ENCODE measurements around the gene DNMT1. TPM values are rescaled to one million over a fixed set of nuclear protein-coding genes. Genes with fewer than 3 reads are reported as not detected.
"Not testable (repeated sequence)": the region's sequence is repeated elsewhere in the genome, so short reads cannot be mapped to it uniquely, and the experiment has no call there.

The DNMT1 gene
- 150 TPM in 2 replicates for total RNA-seq
- long read RNA-seq, partial matches to known transcripts = 36 of 50 reads
- long read RNA-seq, other reads (novel, unspliced or antisense) = 13 of 50 reads

DNA sequence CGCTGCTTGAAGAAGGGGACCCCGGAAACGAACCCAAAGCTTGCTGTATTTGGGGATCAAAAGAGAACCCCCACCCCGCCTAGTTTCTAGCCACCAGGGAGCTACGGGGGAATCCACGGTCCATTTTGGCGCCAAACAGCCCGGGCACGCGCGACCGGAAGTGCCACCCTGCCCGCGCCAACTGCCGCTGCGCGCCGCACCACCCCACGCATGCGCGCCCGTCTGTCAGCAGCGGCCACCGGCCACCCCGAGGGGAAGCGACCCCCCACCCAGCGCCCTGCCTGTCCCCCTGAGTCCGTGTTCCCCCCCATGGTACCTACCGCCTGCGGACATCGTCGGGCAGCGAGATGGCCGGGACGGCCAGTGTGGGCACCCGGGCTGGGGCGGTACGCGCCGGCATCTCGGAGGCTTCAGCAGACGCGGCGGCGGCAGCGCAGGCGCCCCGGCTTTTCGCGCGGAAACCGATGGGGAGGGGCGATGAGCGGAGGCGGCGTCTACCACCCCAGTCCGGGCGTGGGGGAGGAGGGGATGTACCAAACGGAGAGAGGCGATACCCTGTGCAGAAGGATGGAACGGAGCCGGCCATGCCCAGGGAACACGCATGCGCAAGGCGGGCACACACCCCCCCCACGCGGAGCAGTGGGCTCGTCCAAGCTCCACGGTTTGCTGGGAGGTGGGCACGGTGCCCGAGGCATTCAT, at the start of gene DNMT1:
Gene DNMT1 (minus strand): TSS at position 454 of the 699 bp plus-strand sequence. CDS start 54 bp downstream, at position 400.
- H3K27ac Mint-ChIP-seq = peak within 1 kb of the TSS; percentile 93
- peaks cover 7% of the 10 kb centered on the region for H3K4me1 Mint-ChIP-seq (ENCODE audit: low read depth)
- H3K4me3 Mint-ChIP-seq (ENCODE audit: low read depth) = peak within 1 kb of the TSS; percentile 93
- TF ChIP-seq, protein P1, sequence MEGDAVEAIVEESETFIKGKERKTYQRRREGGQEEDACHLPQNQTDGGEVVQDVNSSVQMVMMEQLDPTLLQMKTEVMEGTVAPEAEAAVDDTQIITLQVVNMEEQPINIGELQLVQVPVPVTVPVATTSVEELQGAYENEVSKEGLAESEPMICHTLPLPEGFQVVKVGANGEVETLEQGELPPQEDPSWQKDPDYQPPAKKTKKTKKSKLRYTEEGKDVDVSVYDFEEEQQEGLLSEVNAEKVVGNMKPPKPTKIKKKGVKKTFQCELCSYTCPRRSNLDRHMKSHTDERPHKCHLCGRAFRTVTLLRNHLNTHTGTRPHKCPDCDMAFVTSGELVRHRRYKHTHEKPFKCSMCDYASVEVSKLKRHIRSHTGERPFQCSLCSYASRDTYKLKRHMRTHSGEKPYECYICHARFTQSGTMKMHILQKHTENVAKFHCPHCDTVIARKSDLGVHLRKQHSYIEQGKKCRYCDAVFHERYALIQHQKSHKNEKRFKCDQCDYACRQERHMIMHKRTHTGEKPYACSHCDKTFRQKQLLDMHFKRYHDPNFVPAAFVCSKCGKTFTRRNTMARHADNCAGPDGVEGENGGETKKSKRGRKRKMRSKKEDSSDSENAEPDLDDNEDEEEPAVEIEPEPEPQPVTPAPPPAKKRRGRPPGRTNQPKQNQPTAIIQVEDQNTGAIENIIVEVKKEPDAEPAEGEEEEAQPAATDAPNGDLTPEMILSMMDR (IDR thresholded peaks at IDR 0.05; ENCODE audit: unreplicated experiment) = no peak
- no peaks in the 10 kb centered on the region for H3K36me3 Mint-ChIP-seq (ENCODE audit: insufficient read depth)
- DNase-seq (ENCODE audit: low spot score, unreplicated experiment) = peak; percentile 96
- H3K27me3 Mint-ChIP-seq = no peaks in the 10 kb centered on the region
- H3K9me3 Mint-ChIP-seq (ENCODE audit: low read depth) = no peaks in the 10 kb centered on the region

DNA sequence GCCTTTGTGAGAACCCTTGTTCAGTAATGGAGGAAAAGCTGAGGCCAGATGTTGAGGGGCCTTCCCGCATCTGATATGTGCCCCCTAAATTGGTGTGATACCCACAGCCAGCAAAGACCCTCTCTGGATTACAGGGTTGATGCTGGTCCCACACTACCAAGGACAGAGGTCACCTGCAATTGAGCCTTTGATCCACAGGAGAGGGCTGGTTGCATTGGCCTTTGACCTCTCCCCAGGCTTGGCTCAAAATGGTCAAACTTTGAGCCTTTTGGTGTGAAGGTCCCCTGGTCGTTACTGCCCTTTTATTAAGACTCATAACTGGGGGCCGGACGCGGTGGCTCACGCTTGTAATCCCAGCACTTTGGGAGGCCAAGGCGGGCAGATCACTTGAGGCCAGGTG, 48.9 kb upstream of the DNMT1 start:
- DNase-seq (ENCODE audit: low spot score, unreplicated experiment) = no peak
- no peaks in the 10 kb centered on the region for H3K27me3 Mint-ChIP-seq
- H3K4me3 Mint-ChIP-seq (ENCODE audit: low read depth) = no peak overlapping the region
- TF ChIP-seq, protein P1 (IDR thresholded peaks at IDR 0.05; ENCODE audit: unreplicated experiment) = no peak
- H3K4me1 Mint-ChIP-seq (ENCODE audit: low read depth) = peaks cover 2% of the 10 kb centered on the region
- no peaks in the 10 kb centered on the region for H3K36me3 Mint-ChIP-seq (ENCODE audit: insufficient read depth)
- H3K27ac Mint-ChIP-seq = no peak overlapping the region
- no peaks in the 10 kb centered on the region for H3K9me3 Mint-ChIP-seq (ENCODE audit: low read depth)

DNA sequence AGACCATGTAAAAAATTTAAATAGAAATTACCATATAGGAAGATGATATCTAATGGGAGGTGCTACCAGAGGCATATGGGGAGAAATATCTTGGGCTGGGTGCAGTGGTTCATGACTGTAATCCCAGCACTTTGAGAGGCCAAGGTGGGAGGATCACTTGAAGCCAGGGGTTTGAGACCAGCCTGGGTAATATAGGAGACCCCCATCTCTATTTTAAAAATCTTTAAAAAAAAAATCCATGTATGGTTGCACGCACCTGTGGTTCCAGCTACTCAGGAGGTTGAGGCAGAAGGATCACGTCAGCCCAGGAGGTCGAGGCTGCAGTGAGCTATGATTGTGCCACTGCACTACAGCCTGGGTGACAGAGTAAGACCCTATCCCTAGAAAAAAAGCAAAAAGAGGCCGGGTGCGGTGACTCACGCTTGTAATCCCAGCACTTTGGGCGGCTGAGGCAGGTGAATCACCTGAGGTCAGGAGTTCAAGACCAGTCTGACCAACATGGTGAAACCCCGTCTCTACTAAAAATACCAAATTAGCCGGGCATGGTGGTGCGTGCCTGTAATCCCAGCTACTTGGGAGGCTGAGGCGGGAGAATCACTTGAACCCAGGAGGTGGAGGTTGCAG, 47.2 kb upstream of the DNMT1 start:
- H3K27me3 Mint-ChIP-seq; H3K36me3 Mint-ChIP-seq (ENCODE audit: insufficient read depth); H3K9me3 Mint-ChIP-seq (ENCODE audit: low read depth); H3K4me1 Mint-ChIP-seq (ENCODE audit: low read depth); DNase-seq (ENCODE audit: low spot score, unreplicated experiment); H3K27ac Mint-ChIP-seq; H3K4me3 Mint-ChIP-seq (ENCODE audit: low read depth): not testable (repeated sequence)

DNA sequence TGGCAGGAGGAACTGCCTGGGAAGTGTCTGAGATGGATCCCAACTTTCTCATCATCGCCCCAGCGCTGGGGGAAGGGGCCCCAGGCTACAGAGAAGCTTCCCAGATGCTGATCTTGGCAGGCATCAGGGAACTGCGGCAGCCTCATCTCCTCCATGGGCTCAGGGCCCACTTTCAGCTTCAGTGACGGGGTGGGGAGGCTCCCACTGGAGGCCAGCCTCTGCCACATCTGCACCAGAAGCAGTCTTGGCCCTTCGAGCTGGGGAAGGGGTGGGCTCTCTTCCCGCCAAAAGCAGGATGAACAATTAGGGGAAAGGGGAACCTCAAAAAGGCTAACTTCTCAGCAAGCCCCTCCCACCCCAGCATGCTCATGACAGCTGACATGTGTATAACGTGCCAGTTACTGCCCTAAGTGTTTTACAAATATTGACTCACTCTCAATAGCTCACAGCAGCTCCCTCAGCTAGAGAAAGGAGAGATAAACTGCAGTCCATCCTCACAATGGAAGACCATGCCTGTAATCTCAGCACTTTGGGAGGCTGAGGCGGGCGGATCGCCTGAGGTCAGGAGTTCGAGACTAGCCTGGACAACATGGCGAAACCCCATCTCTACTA, 43.5 kb upstream of the DNMT1 start:
- Mint-ChIP-seq H3K27ac (peak overlapping the region; percentile 69), H3K27me3 (no peaks in the 10 kb centered on the region), H3K9me3 (ENCODE audit: low read depth) (no peaks in the 10 kb centered on the region), H3K4me1 (ENCODE audit: low read depth) (peaks cover 2% of the 10 kb centered on the region), H3K4me3 (ENCODE audit: low read depth) (no peak overlapping the region), H3K36me3 (ENCODE audit: insufficient read depth) (no peaks in the 10 kb centered on the region)
- TF ChIP-seq, protein P1 (IDR thresholded peaks at IDR 0.05; ENCODE audit: unreplicated experiment) = no peak
- no peak for DNase-seq (ENCODE audit: low spot score, unreplicated experiment)

DNA sequence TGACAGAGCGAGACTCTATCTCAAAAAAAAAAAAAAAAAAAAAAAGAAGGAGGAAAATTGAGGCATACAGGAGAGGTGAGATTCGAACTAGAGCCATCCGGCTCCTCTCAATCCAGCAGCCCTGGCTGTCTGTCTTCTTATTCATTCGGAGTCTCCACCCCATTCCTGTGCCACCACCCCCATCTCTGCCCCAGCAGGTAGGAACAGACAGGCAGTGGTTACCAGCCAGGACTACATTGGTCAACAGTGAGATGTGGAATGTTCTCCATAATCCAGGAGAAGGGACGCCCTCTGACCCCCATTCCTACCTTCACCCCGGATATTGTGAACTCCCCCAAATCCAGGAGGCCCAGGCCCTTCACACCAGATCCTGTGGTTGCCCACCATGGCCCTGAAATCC, 42.9 kb upstream of the DNMT1 start:
- TF ChIP-seq, protein P1 (IDR thresholded peaks at IDR 0.05; ENCODE audit: unreplicated experiment) = no peak
- H3K36me3 Mint-ChIP-seq (ENCODE audit: insufficient read depth) = no peaks in the 10 kb centered on the region
- peaks cover 2% of the 10 kb centered on the region for H3K4me1 Mint-ChIP-seq (ENCODE audit: low read depth)
- no peak overlapping the region for H3K4me3 Mint-ChIP-seq (ENCODE audit: low read depth)
- H3K27me3 Mint-ChIP-seq = no peaks in the 10 kb centered on the region
- DNase-seq (ENCODE audit: low spot score, unreplicated experiment) = no peak
- no peaks in the 10 kb centered on the region for H3K9me3 Mint-ChIP-seq (ENCODE audit: low read depth)
- peak overlapping the region; percentile 52 for H3K27ac Mint-ChIP-seq

DNA sequence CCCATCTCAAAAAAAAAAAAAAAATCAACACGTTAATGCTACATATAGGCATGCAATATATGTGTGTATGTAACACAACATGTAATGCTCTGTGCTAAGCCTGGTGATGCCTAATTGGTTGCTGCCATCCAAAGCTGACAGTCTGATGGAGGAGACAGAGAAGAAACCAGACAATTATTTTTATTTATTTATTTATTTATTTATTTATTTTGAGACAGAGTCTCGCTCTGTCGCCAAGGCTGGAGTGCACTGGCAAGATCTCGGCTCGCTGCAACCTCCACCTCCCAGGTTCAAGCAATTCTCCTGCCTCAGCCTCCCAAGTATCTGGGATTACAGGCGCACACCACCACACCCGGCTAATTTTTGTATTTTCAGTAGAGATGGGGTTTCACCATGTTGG, 40.7 kb upstream of the DNMT1 start:
- H3K36me3 Mint-ChIP-seq (ENCODE audit: insufficient read depth); H3K27me3 Mint-ChIP-seq; H3K4me3 Mint-ChIP-seq (ENCODE audit: low read depth); DNase-seq (ENCODE audit: low spot score, unreplicated experiment); H3K4me1 Mint-ChIP-seq (ENCODE audit: low read depth); H3K27ac Mint-ChIP-seq; H3K9me3 Mint-ChIP-seq (ENCODE audit: low read depth): not testable (repeated sequence)
